Trophoblast cell (in vitro differentiated cells and primary cell): ENCODE measurements around the gene PDLIM5.
A peak's percentile ranks its signal among the peaks of the same experiment; 100 is the strongest.

ENCODE experiments used
- DNase-seq, 2 donors: peaks; one replicate each; pipeline ENCODE4 v3.0.0-alpha.2; 2016
- H2AFZ ChIP-seq: 2 replicates; pipeline ENCODE4 v1.6.1; 2013; ENCODE audit warnings: low read length, moderate library complexity, mild to moderate bottlenecking; ENCODE audit not compliant: insufficient read depth, poor library complexity
- H2AK5ac ChIP-seq: 2 replicates; pipeline ENCODE4 v1.6.1; 2013; ENCODE audit warnings: mild to moderate bottlenecking, low read length
- H2BK120ac ChIP-seq: 2 replicates; pipeline ENCODE4 v1.6.1; 2013; ENCODE audit warnings: low read length, mild to moderate bottlenecking, moderate library complexity; ENCODE audit not compliant: insufficient read depth, poor library complexity
- H2BK12ac ChIP-seq: 2 replicates; pipeline ENCODE4 v1.6.1; 2013; ENCODE audit warnings: mild to moderate bottlenecking, low read length, moderate library complexity
- H2BK5ac ChIP-seq: 2 replicates; pipeline ENCODE4 v1.6.1; 2013; ENCODE audit warnings: low read length, low read depth, moderate library complexity, mild to moderate bottlenecking; ENCODE audit not compliant: poor library complexity
- H3K14ac ChIP-seq: 2 replicates; pipeline ENCODE4 v1.6.1; 2013; ENCODE audit warnings: mild to moderate bottlenecking, low read length
- H3K18ac ChIP-seq: 2 replicates; pipeline ENCODE4 v1.6.1; 2013; ENCODE audit warnings: mild to moderate bottlenecking, low read length
- H3K23ac ChIP-seq: 2 replicates; pipeline ENCODE4 v1.6.1; 2013; ENCODE audit warnings: low read length
- H3K27ac ChIP-seq: 2 replicates; pipeline ENCODE4 v1.5.1; 2013; ENCODE audit warnings: low read depth, mild to moderate bottlenecking, inconsistent platforms, low read length, moderate library complexity
- H3K27me3 ChIP-seq: 2 replicates; pipeline ENCODE4 v1.6.1; 2013; ENCODE audit warnings: inconsistent platforms, mild to moderate bottlenecking, low read length, moderate library complexity; ENCODE audit not compliant: insufficient read depth
- H3K36me3 ChIP-seq, 2 experiments: 1 replicate in 1 of 2; 2 replicates in 1 of 2; pipeline ENCODE4 v1.6.1; 2013; ENCODE audit warnings: low read length in 2 of 2, mild to moderate bottlenecking in 2 of 2, moderate library complexity in 1 of 2; ENCODE audit not compliant: insufficient read depth in 2 of 2, control insufficient read depth in 1 of 2
- H3K4ac ChIP-seq: 2 replicates; pipeline ENCODE4 v1.6.1; 2013; ENCODE audit warnings: low read depth, mild to moderate bottlenecking, low read length, moderate library complexity
- H3K4me1 ChIP-seq, 2 experiments: 1 replicate in 1 of 2; 2 replicates in 1 of 2; pipeline ENCODE4 v1.6.1; 2013; ENCODE audit warnings: low read length in 2 of 2, mild to moderate bottlenecking in 2 of 2, moderate library complexity in 1 of 2; ENCODE audit not compliant: insufficient read depth in 2 of 2, control insufficient read depth in 1 of 2
- H3K4me2 ChIP-seq: 2 replicates; pipeline ENCODE4 v1.6.1; 2013; ENCODE audit warnings: inconsistent platforms, mild to moderate bottlenecking, low read length, moderate library complexity
- H3K4me3 ChIP-seq: 2 replicates; pipeline ENCODE4 v1.5.1; 2013; ENCODE audit warnings: mild to moderate bottlenecking, low read depth, low read length, inconsistent platforms
- H3K79me1 ChIP-seq: one replicate; pipeline ENCODE4 v1.6.1; 2013; ENCODE audit warnings: low read length
- H3K79me2 ChIP-seq: 2 replicates; pipeline ENCODE4 v1.6.1; 2013; ENCODE audit warnings: low read length, mild to moderate bottlenecking; ENCODE audit not compliant: control insufficient read depth, insufficient read depth, poor library complexity
- H3K9ac ChIP-seq: 2 replicates; pipeline ENCODE4 v1.6.1; 2013; ENCODE audit warnings: mild to moderate bottlenecking, low read length
- H3K9me3 ChIP-seq: 2 replicates; pipeline ENCODE4 v1.6.1; 2013; ENCODE audit warnings: low read depth, mild to moderate bottlenecking, control low read depth, inconsistent platforms, low read length; ENCODE audit not compliant: insufficient read depth
- H4K12ac ChIP-seq: 2 replicates; pipeline ENCODE4 v1.6.1; 2013; ENCODE audit warnings: low read depth, mild to moderate bottlenecking, low read length, moderate library complexity
- H4K8ac ChIP-seq: 2 replicates; pipeline ENCODE4 v1.6.1; 2013; ENCODE audit warnings: low read depth, mild to moderate bottlenecking, low read length, moderate library complexity
- H4K91ac ChIP-seq: one replicate; pipeline ENCODE4 v1.6.1; 2013; ENCODE audit warnings: low read depth, mild to moderate bottlenecking, low read length, moderate library complexity
- WGBS: extraction: QIAGEN DNeasy Blood & Tissue Kit; methylation state at CpG from one replicate; pipeline ENCODE4 v1.1.7; 2013; ENCODE audit warnings: missing lambda C conversion rate; ENCODE audit not compliant: insufficient read length, insufficient coverage; ENCODE audit errors: extremely low coverage; 5-methylcytosine and 5-hydroxymethylcytosine counted together

Gene PDLIM5

DNA sequence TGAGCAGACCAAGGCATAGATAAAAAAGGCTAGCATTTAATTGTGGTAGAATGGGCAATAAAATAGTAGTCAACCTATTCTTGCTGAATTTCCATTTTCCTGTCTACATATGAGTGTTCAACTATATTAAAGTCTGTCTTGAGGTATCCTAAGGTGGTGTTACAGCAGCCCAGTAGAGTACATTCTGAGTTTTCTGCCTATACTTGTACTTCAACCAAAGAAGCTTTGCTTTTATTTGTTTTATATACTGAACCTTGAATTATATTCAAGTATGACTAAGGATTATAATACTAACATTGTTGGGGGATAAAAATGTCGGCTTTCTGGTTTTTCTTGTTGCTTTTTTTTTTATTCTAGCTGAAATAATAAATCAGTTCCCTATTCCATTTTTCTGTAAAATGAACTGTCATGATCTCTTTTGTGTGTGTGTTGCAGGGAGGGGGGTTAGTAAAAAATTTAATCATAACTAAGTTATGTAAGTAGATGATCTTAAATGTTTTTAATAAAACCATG is 106.7 kb downstream of the PDLIM5 start:
- no peak overlapping the region for H3K9ac ChIP-seq
- no peaks in the 10 kb centered on the region for H3K27me3 ChIP-seq
- H2BK5ac ChIP-seq = no peak overlapping the region
- no peak for DNase-seq
- H4K91ac ChIP-seq = no peak overlapping the region
- no peak overlapping the region for H3K27ac ChIP-seq
- H3K18ac ChIP-seq = no peak overlapping the region
- no peak overlapping the region for H2BK120ac ChIP-seq
- H3K4me3 ChIP-seq = no peak overlapping the region
- H3K14ac ChIP-seq = no peak overlapping the region
- no peaks in the 10 kb centered on the region for H3K9me3 ChIP-seq
- H4K12ac ChIP-seq = no peak overlapping the region
- H4K8ac ChIP-seq = no peak overlapping the region
- no peaks in the 10 kb centered on the region for H3K4me1 ChIP-seq
- no peak overlapping the region for H3K23ac ChIP-seq
- H2AK5ac ChIP-seq = no peak overlapping the region
- no peak overlapping the region for H2BK12ac ChIP-seq
- H3K4ac ChIP-seq = no peak overlapping the region
- no CpG with 5 or more reads among the region's 1 CpG for WGBS
- H3K4me2 ChIP-seq = no peak overlapping the region
- no peak overlapping the region for H2AFZ ChIP-seq
- no peaks in the 10 kb centered on the region for H3K79me2 ChIP-seq
- H3K79me1 ChIP-seq = no peaks in the 10 kb centered on the region
- H3K36me3 ChIP-seq = no peaks in the 10 kb centered on the region

DNA sequence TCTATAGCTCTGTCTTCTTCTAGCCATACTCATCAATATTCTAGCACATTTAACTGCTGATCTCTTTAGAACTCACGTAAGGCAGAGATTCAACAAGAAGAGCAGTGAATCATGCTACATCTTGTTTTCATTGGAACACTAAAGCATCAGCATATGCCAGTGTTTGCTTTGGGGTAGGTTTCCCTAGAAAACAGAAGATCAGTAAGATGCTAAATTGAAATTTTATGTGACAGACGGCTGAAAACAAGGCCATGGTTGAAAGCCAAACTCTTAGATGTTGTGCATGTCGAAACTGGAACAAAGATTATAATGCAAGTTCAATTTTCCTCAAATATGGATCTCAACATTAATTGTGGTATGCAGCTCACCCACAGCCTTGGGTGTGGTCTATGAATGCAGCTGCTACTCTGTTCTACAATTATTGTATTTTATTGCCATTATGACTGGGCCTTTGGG is 107.6 kb downstream of the PDLIM5 start:
- H4K91ac ChIP-seq = no peak overlapping the region
- no peak overlapping the region for H3K9ac ChIP-seq
- H2AK5ac ChIP-seq = no peak overlapping the region
- H4K8ac ChIP-seq = no peak overlapping the region
- no peak overlapping the region for H4K12ac ChIP-seq
- WGBS = no CpG with 5 or more reads among the region's 3 CpGs
- no peaks in the 10 kb centered on the region for H3K79me1 ChIP-seq
- no peak overlapping the region for H3K23ac ChIP-seq
- no peak for DNase-seq
- H3K4me1 ChIP-seq = peaks cover 2 to 3% of the 10 kb centered on the region in 2 experiments
- no peak overlapping the region for H2BK12ac ChIP-seq
- no peak overlapping the region for H3K4ac ChIP-seq
- no peaks in the 10 kb centered on the region for H3K27me3 ChIP-seq
- no peaks in the 10 kb centered on the region for H3K9me3 ChIP-seq
- no peak overlapping the region for H3K4me2 ChIP-seq
- H2BK120ac ChIP-seq = no peak overlapping the region
- no peaks in the 10 kb centered on the region for H3K36me3 ChIP-seq
- H3K18ac ChIP-seq = no peak overlapping the region
- H3K27ac ChIP-seq = no peak overlapping the region
- no peak overlapping the region for H2AFZ ChIP-seq
- H3K79me2 ChIP-seq = no peaks in the 10 kb centered on the region
- no peak overlapping the region for H2BK5ac ChIP-seq
- H3K14ac ChIP-seq = no peak overlapping the region
- H3K4me3 ChIP-seq = no peak overlapping the region

DNA sequence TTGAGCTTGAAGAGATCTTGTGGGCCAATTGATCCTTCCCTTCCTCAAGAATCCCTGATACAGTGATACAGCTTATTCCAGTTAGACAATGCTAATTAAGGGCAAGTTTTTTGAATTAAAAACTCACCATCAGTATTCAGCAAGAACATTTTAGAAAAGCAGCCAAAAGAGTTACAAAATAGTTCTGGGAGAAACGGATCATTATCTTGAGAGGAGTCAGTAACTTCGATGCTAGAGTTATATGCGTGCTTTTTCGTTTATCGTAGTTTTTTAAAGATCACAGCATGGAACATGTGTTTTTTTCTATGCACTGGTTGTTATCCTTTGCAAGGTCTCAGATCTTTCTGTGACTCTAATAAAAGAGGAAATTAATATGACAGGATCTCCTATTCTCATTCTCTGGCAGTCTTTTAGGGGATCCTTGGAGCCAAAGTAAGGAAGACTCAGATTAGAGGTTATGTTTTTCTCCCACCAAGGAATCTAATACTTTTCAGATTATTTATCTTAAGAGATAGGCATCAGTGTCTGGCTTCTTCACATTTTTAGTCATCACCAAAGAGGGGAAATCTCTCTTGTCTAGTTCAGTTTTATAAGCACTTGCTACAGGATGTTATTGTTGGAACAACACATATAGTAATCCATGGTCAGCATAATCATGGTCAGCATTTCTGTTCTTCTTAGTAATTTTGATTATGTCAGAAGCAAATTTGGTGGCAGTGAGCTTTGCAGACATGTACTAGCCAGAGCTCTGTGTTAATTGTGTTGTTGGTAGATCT is 109.7 kb downstream of the PDLIM5 start:
- Histone ChIP-seq H4K8ac (no peak overlapping the region), H2AFZ (no peak overlapping the region), H3K14ac (no peak overlapping the region), H3K9me3 (no peaks in the 10 kb centered on the region), H3K36me3 (no peaks in the 10 kb centered on the region), H3K79me1 (no peaks in the 10 kb centered on the region), H3K23ac (no peak overlapping the region), H4K91ac (no peak overlapping the region), H4K12ac (no peak overlapping the region), H2BK120ac (no peak overlapping the region), H3K4me2 (no peak overlapping the region), H3K4me3 (no peak overlapping the region), H3K4ac (no peak overlapping the region), H3K79me2 (no peaks in the 10 kb centered on the region), H3K4me1 (peaks cover 2 to 3% of the 10 kb centered on the region in 2 experiments), H3K9ac (no peak overlapping the region), H2BK5ac (no peak overlapping the region), H3K27me3 (no peaks in the 10 kb centered on the region), H3K27ac (no peak overlapping the region), H2BK12ac (no peak overlapping the region), H2AK5ac (no peak overlapping the region), H3K18ac (no peak overlapping the region)
- peak in 1 of 2 donors; percentile 30 for DNase-seq
- no CpG with 5 or more reads among the region's 5 CpGs for WGBS

DNA sequence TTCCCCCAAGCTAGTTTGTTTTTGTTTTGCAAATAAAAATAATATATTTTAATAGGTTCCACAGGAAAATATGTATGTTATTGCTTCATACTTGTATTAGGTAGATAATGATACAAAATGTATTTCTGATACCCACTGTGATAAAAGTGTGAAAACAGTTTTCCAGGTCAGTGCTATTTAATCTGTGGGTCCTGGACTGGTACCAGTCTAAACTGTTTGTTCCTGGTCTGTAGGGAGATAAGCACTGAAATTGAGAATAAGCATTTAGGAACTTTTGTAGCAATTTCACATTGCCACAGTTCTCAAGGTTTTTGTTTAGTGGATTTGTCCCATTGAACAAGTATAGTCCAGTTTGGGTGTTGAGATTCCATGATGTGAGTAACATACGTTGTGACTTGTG is 110.5 kb downstream of the PDLIM5 start:
- Histone ChIP-seq H3K23ac (no peak overlapping the region), H3K14ac (no peak overlapping the region), H3K79me1 (no peaks in the 10 kb centered on the region), H3K27ac (no peak overlapping the region), H4K91ac (no peak overlapping the region), H3K4ac (no peak overlapping the region), H3K4me3 (no peak overlapping the region), H2BK5ac (no peak overlapping the region), H3K4me2 (no peak overlapping the region), H3K18ac (no peak overlapping the region), H2AFZ (no peak overlapping the region), H4K12ac (no peak overlapping the region), H3K9ac (no peak overlapping the region), H2BK12ac (no peak overlapping the region), H4K8ac (no peak overlapping the region), H2BK120ac (no peak overlapping the region), H3K4me1 (peaks cover 2 to 3% of the 10 kb centered on the region in 2 experiments), H3K9me3 (no peaks in the 10 kb centered on the region), H3K36me3 (no peaks in the 10 kb centered on the region), H3K27me3 (no peaks in the 10 kb centered on the region), H2AK5ac (no peak overlapping the region), H3K79me2 (no peaks in the 10 kb centered on the region)
- DNase-seq = no peak
- no CpG with 5 or more reads among the region's 1 CpG for WGBS
